Measurements from ENCODE around the gene SLC29A2. TPM values are rescaled to one million over a fixed set of nuclear protein-coding genes. Genes with fewer than 3 reads are reported as not detected.

The SLC29A2 gene
- total and polyA plus RNA-seq, 12 donors, result 7.8 to 50.6 (median 9.8) TPM

DNA sequence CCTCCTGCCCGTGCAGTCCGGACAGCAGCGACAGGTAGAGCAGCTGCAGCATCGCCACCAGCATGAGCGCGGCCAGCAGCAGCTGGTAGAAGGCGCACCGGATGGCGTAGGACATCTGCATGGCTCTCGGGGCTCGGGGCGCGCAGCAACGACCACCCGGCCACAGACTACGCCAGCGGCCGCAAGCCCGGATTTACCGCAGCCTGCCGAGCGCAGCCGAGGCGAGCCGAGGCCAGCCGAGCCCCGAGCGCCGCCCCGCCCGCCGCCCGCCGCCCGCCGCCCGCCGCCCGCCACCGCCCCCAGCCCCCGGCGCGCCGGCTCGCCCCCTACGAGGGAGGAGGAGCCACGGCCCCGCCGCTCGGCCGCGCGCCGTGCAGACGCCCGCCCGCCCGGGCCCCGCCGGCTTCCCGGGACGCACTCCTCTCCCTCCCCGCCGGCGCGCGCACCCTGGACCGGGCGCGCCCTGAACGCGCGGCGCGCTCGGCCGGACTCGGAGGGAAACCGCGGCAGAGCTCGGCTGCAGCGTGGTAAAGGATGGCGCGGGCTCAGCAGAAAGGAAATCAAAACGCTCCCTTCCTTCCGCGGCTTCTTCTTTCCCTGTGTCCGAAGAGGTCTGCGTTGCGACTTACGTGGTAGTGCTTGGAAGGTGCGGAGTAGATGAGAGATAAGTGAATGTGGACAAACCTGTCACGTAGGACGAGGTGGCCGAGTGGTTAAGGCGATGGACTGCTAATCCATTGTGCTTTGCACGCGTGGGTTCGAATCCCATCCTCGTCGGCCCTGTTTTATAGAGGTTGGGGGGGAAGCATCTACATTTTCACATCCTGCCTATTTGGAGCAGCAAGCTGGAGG, 23.9 kb downstream of the SLC29A2 start, which contains the start of gene B4GAT1:
Gene B4GAT1, minus strand, starts transcription at position 205 of the 852 bp plus-strand sequence. Its CDS starts 84 bp downstream, at position 121.
- DNase-seq, result peak; percentile 76 to 88
- 0 to 1% methylated on average over 83 to 88 of the region's 101 CpGs for WGBS, 2 donors
- ATAC-seq, result peak; percentile 53 to 84 (median 68)
- peak within 1 kb of the TSS; percentile 67 to 100 (median 90) for H3K4me3 ChIP-seq
- H3K27ac ChIP-seq, result peak within 1 kb of the TSS; percentile 80 to 97 (median 88)
- peaks cover 0 to 5% (median 0%) of the 10 kb centered on the region in 7 donors for H3K27me3 ChIP-seq
- no peak for TF ChIP-seq CTCF (IDR thresholded peaks at IDR 0.05)
- H3K4me1 ChIP-seq, result peaks cover 16 to 48% (median 39%) of the 10 kb centered on the region in 9 donors
- H3K9me3 ChIP-seq, result no peaks in the 10 kb centered on the region
- H3K36me3 ChIP-seq, result peaks cover 0 to 5% (median 0%) of the 10 kb centered on the region in 9 donors
- intact Hi-C loops (cut with DNase I), result loop anchor here in 3 of 10 donors (5.0 kb wide), 2 partner anchors 35 to 40 kb away; no protein-coding TSS in a partner anchor

DNA sequence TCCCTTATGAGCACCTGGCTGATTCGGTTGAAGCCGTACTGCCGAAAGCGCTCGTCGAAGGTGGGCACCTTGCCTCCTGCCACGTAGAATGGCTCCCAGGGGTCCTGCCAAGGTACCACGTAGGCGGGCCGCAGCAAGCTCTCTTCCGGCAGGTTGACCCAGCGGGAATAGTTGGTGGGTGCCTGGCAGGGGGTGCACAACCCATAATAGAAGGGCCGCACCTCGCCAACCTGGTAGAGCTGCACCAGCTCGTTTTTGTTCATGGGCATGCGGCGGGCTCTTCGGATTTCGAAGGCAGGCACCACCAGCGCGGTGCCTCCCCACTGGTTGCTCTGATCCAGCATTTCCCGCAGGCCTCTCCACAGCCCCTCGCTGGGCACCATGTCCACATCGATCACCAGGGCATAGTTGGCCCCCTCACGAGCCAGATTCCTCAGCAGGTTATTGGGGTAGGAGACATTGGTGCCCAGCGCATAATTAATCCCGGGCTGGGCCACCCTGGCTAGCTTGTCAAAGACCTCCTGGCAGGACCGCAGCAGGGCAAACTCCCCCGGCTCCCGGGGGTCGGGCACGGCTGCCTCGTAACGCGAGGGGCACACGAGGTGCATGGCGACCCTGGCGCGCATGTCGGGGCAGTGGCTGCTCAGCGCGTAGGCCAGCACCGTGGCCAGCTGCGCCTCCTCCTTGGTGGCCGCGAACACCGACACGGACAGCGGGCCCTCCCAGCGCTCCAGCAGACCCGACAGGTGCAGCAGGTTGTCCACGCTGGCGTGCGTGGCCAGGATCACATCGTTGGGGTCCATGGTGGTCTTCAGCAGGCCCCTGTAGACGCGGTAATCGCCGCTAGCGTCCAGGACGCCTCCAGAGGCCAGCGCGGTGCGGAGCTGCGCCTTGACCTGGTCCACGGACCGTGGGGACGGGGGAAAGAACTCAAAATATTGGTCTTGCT, 24.8 kb downstream of the SLC29A2 start:
- DNase-seq, result no peak
- Histone ChIP-seq H3K36me3 (peaks cover 0 to 14% (median under 1%) of the 10 kb centered on the region in 9 donors), H3K4me1 (peaks cover 16 to 48% (median 39%) of the 10 kb centered on the region in 9 donors), H3K27me3 (peaks cover 0 to 5% (median 0%) of the 10 kb centered on the region in 7 donors), H3K9me3 (no peaks in the 10 kb centered on the region), H3K4me3 (peak overlapping the region; percentile 67 to 100 (median 90)), H3K27ac (peak overlapping the region; percentile 80 to 97 (median 88))
- 31 to 33% methylated on average over 68 of the region's 68 CpGs for WGBS, 2 donors
- ATAC-seq, result peak in 4 of 8 donors; percentile 4 to 35 (median 13)
- intact Hi-C loops (cut with DNase I), result loop anchor here in 3 of 10 donors (5.0 kb wide), 2 partner anchors 34 to 41 kb away; no protein-coding TSS in a partner anchor
- TF ChIP-seq CTCF (IDR thresholded peaks at IDR 0.05), result no peak

DNA sequence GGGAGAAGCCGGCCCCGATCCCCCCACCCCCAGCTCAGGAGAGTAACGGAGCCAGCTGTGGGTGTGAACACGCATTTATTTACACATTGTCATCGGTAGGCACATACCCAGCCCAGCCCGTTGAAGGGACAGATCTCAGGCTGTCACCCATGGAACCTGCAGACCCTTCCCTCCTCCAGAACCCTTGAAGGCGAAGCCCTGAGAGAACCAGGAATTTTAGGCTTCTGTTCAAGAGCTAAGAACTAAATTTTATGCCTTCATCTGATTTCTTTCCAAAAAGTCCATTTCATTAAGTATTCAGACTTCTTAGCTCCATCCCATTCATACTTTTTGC, 26.3 kb downstream of the SLC29A2 start:
- peaks cover 16 to 48% (median 39%) of the 10 kb centered on the region in 9 donors for H3K4me1 ChIP-seq
- peak overlapping the region in 9 of 10 donors; percentile 61 to 88 (median 84) for H3K27ac ChIP-seq
- DNase-seq, result no peak
- no peaks in the 10 kb centered on the region for H3K9me3 ChIP-seq
- ATAC-seq, result peak in 1 of 8 donors; percentile 19
- 2 to 5% methylated on average over 7 of the region's 7 CpGs for WGBS, 2 donors
- intact Hi-C loops (cut with DNase I), result loop anchor here in 3 of 10 donors (5.0 kb wide), 2 partner anchors 33 to 42 kb away; no protein-coding TSS in a partner anchor
- no peak for TF ChIP-seq CTCF (IDR thresholded peaks at IDR 0.05)
- peaks cover 0 to 5% (median 0%) of the 10 kb centered on the region in 7 donors for H3K27me3 ChIP-seq
- peak overlapping the region; percentile 81 to 100 (median 94) for H3K4me3 ChIP-seq
- H3K36me3 ChIP-seq, result peaks cover 2 to 29% (median 15%) of the 10 kb centered on the region in 9 donors
